Psoas muscle (tissue), 8 donors: Measurements from ENCODE around the gene STYXL2. TPM values are rescaled to one million over a fixed set of nuclear protein-coding genes. Genes with fewer than 3 reads are reported as not detected.

ENCODE experiments used
- ATAC-seq, 4 donors: fragments of 200-7000 bp; cut with Tn5 transposase; one replicate each; pipeline ENCODE4 v1.9.1; 2020; ENCODE audit warnings: moderate library complexity in 3 of 4, mild to moderate bottlenecking in 2 of 4
- DNase-seq, 2 donors: peaks; one replicate each; pipeline ENCODE4 v3.0.0-alpha.2; 2020
- H3K27ac ChIP-seq: fragments of 200-600 bp; one replicate; pipeline ENCODE4 v1.8.0; 2022
- H3K27me3 ChIP-seq, 3 donors: fragments of 200-600 bp in 1 of 3; one replicate each; pipeline versions ENCODE4 v1.6.1 to v1.8.0; 2013 to 2022; ENCODE audit warnings: low read length in 2 of 3, mild to moderate bottlenecking in 2 of 3, moderate library complexity in 1 of 3; ENCODE audit not compliant: insufficient read depth in 3 of 3
- H3K36me3 ChIP-seq, 2 donors: fragments of 200-600 bp in 1 of 2; one replicate each; pipeline versions ENCODE4 v1.6.1 to v1.8.0; 2013 to 2022; ENCODE audit warnings: low read depth in 1 of 2, mild to moderate bottlenecking in 1 of 2, moderate library complexity in 1 of 2; ENCODE audit not compliant: insufficient read depth in 1 of 2
- H3K4me1 ChIP-seq: fragments of 200-600 bp; one replicate; pipeline ENCODE4 v1.8.0; 2022
- H3K4me3 ChIP-seq: fragments of 200-600 bp; one replicate; pipeline ENCODE4 v1.8.0; 2022; ENCODE audit warnings: mild to moderate bottlenecking
- H3K9me3 ChIP-seq: fragments of 200-600 bp; one replicate; pipeline ENCODE4 v1.8.0; 2022
- CTCF ChIP-seq: fragments of 200-600 bp; IDR thresholded peaks from one replicate; pipeline ENCODE4 v1.8.0; 2022; ENCODE audit warnings: antibody characterized with exemption
- WGBS, 3 donors: extraction: QIAGEN DNeasy Blood & Tissue Kit; methylation state at CpG; one replicate each; pipeline versions ENCODE4 v1.1.6 to v1.1.7; 2013; 5-methylcytosine and 5-hydroxymethylcytosine counted together
- intact Hi-C, 2 donors: fragments of 100-400 bp; cut with DNase I; formaldehyde crosslinking; loops; one replicate each; pipeline versions ENCODE4 v1.11.0 to v1.14.2; 2022
- polyA plus RNA-seq, 3 donors: library from polyadenylated mRNA; stranded (reverse); fragments of 200-250 nt; gene quantifications; one replicate each; pipeline ENCODE4 v1.2.3, GENCODE V29; 2013
- total RNA-seq, 4 donors: library from RNA; stranded (reverse); fragmentation: NEBNext Ultra II Directional in 2 of 4; extraction: Animal tissue kit (Norgen Biotek cat#: 25700) in 2 of 4; gene quantifications; one replicate each; pipeline versions ENCODE4 v1.2.1 to v1.2.4, GENCODE V29; 2021 to 2023
- donor health status: healthy with polysubstance abuse.
- donor health status: DM: no; HTN: no; CAD: no; lungs with moderate emphysema.
- donor health status: Bipolar disorder and iron deficiency.
- donor health status: healthy.
- donor health status: DM: yes; HTN: yes; CAD: no.
- donor health status: DM: no; HTN: no; CAD: no.
- donor health status: DM: no; HTN: no; CAD: no.
- donor health status: DM: yes; HTN: yes; CAD: no.

The STYXL2 gene
- total and polyA plus RNA-seq, 7 donors, result 15.2 to 205 (median 134) TPM

- H3K27ac ChIP-seq, result peak overlapping the region; percentile 62
- no peak for TF ChIP-seq CTCF
- H3K36me3 ChIP-seq, result no peaks in the 10 kb centered on the region
- 48 to 87% (median 48%) methylated on average over 2 of the region's 2 CpGs for WGBS, 3 donors
- DNase-seq, result no peak
- no peak overlapping the region for H3K4me3 ChIP-seq
- no peaks in the 10 kb centered on the region for H3K9me3 ChIP-seq
- H3K27me3 ChIP-seq, result no peaks in the 10 kb centered on the region
- ATAC-seq, result peak in 1 of 4 donors; percentile 21
- peaks cover 28% of the 10 kb centered on the region for H3K4me1 ChIP-seq
- intact Hi-C loops, result no loop called here
Measured at GRCh38 chr1:167136806-167137205, 42.9 kb downstream of the STYXL2 start.

GRCh38 chr1:167137332-167137781 lies 43.5 kb downstream of the STYXL2 start:
- H3K4me3 ChIP-seq, result no peak overlapping the region
- intact Hi-C loops, result no loop called here
- H3K27ac ChIP-seq, result peak overlapping the region; percentile 62
- no peaks in the 10 kb centered on the region for H3K36me3 ChIP-seq
- WGBS, 3 donors, result 9 to 30% (median 11%) methylated on average over 6 of the region's 6 CpGs
- no peak for DNase-seq
- peaks cover 32% of the 10 kb centered on the region for H3K4me1 ChIP-seq
- no peaks in the 10 kb centered on the region for H3K9me3 ChIP-seq
- peak in 3 of 4 donors; percentile 6 to 59 (median 15) for ATAC-seq
- no peaks in the 10 kb centered on the region for H3K27me3 ChIP-seq
- TF ChIP-seq CTCF, result no peak

- TF ChIP-seq CTCF, result no peak
- Histone ChIP-seq H3K36me3 (no peaks in the 10 kb centered on the region), H3K27me3 (no peaks in the 10 kb centered on the region), H3K4me3 (no peak overlapping the region), H3K27ac (peak overlapping the region; percentile 62), H3K9me3 (no peaks in the 10 kb centered on the region), H3K4me1 (peaks cover 32% of the 10 kb centered on the region)
- DNase-seq (no peak), ATAC-seq (no peak)
- intact Hi-C loops, result no loop called here
- WGBS, 3 donors, result 64 to 83% (median 76%) methylated on average over 3 of the region's 3 CpGs
Measured at GRCh38 chr1:167137793-167138510, 44.1 kb downstream of the STYXL2 start.

- no peaks in the 10 kb centered on the region for H3K36me3 ChIP-seq
- no peak overlapping the region for H3K4me3 ChIP-seq
- 83 to 91% (median 90%) methylated on average over 1 of the region's 1 CpG for WGBS, 3 donors
- H3K9me3 ChIP-seq, result no peaks in the 10 kb centered on the region
- no peaks in the 10 kb centered on the region for H3K27me3 ChIP-seq
- ATAC-seq, result no peak
- H3K4me1 ChIP-seq, result peaks cover 32% of the 10 kb centered on the region
- H3K27ac ChIP-seq, result no peak overlapping the region
- TF ChIP-seq CTCF, result no peak
- intact Hi-C loops, result no loop called here
- DNase-seq, result no peak
Measured at GRCh38 chr1:167138703-167139102, 44.8 kb downstream of the STYXL2 start.

GRCh38 chr1:167141963-167142362 lies 48.1 kb downstream of the STYXL2 start:
- 41 to 83% (median 51%) methylated on average over 3 of the region's 3 CpGs for WGBS, 3 donors
- no peak for TF ChIP-seq CTCF
- ATAC-seq (peak; percentile 72 to 91 (median 86)), DNase-seq (no peak)
- Histone ChIP-seq H3K4me3 (no peak overlapping the region), H3K9me3 (no peaks in the 10 kb centered on the region), H3K4me1 (peaks cover 17% of the 10 kb centered on the region), H3K27ac (no peak overlapping the region), H3K36me3 (no peaks in the 10 kb centered on the region), H3K27me3 (no peaks in the 10 kb centered on the region)
- intact Hi-C loops, result no loop called here
